Measurements from ENCODE around the gene CROCC.

DNA sequence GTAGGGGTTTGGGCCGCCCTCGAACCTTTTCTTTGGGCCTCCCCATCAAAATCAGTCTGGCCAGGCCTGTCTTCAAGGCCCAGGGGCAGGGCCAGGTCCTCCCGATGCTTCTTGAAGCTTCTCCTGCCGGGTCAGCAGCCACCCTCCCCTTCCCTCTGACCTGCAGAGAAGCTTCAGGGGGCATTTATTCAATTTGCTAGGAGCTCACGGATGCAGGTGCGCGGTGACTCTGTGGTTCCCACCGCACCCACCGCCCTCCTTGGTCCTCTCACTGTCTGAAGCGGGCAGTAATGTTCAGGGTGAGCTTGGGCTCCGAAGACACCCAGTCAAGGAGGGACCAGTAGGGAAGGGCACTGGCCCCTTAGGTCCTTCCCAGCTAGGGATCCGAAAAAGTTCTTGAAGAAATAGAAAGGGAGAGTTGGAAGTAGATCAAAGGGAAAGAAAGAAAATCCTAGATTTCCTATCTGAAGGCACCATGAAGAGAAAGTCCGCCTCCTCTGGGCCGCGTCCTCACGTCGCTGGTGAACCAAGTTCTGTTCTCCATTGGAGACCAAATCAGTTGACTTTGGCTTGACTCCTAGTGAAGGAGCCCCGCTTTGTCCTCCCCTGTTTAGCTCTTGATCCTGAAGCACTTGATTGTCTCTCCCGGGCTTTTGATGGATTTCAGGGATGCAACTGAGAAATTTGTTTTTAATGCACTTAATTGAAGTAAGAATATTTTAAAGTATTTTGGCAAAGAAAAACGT, 34.7 kb upstream of the CROCC start:
- TF ChIP-seq CTCF (IDR thresholded peaks at IDR 0.05; ENCODE audit: low read depth, low read length, missing input control): no peak
- TF ChIP-seq REST (IDR thresholded peaks at IDR 0.05): no peak
- no peak for TF ChIP-seq EGR1 (IDR thresholded peaks at IDR 0.05; ENCODE audit: low read depth in 2 of 2)
- TF ChIP-seq TAF1 (conservative IDR thresholded peaks at IDR 0.05): no peak
- TF ChIP-seq JUND (IDR thresholded peaks at IDR 0.05): no peak
- TF ChIP-seq, protein P1, sequence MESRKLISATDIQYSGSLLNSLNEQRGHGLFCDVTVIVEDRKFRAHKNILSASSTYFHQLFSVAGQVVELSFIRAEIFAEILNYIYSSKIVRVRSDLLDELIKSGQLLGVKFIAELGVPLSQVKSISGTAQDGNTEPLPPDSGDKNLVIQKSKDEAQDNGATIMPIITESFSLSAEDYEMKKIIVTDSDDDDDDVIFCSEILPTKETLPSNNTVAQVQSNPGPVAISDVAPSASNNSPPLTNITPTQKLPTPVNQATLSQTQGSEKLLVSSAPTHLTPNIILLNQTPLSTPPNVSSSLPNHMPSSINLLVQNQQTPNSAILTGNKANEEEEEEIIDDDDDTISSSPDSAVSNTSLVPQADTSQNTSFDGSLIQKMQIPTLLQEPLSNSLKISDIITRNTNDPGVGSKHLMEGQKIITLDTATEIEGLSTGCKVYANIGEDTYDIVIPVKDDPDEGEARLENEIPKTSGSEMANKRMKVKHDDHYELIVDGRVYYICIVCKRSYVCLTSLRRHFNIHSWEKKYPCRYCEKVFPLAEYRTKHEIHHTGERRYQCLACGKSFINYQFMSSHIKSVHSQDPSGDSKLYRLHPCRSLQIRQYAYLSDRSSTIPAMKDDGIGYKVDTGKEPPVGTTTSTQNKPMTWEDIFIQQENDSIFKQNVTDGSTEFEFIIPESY (IDR thresholded peaks at IDR 0.05): no peak
- TF ChIP-seq, protein P2, sequence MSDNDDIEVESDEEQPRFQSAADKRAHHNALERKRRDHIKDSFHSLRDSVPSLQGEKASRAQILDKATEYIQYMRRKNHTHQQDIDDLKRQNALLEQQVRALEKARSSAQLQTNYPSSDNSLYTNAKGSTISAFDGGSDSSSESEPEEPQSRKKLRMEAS (IDR thresholded peaks at IDR 0.05): no peak
- no peak for TF ChIP-seq YY1 (IDR thresholded peaks at IDR 0.05)
- TF ChIP-seq HNF4A (conservative IDR thresholded peaks at IDR 0.05): no peak
- no peak for TF ChIP-seq NR2F2 (IDR thresholded peaks at IDR 0.05)
